ENCODE results near the gene OLFM1.
"Not testable (repeated sequence)": the region's sequence is repeated elsewhere in the genome, so short reads cannot be mapped to it uniquely, and the experiment has no call there.

The OLFM1 gene

DNA sequence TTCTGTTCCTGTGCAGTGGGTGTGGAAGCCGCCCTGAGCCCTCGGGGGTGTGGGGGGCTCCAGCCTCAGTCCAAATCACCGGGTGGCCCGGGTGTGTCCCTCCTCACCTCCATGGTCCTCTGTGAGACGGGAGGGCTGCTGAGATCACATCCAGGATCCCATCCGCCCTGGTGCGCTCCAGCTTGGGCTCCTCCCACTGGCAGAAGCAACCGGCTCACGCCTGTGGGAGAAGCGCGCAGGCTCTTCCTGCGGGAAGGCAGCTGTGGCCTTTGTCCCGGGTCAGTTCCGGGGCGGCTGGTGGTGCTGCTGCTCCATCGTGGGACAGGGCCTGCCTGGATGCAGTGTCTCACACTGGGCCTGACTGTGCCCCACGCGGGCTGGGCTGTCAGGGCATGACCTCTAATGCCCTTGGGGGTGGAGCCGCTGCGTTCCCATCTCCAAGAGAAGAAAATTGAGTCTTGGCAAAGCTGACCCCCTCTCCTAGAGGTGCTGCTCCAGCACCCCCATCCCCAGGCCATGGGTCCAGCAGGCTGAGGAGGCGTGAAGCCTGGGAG, 18.5 kb downstream of the OLFM1 start:
- no peak for DNase-seq (ENCODE audit: low read depth in 4 of 4, low spot score in 1 of 4)

DNA sequence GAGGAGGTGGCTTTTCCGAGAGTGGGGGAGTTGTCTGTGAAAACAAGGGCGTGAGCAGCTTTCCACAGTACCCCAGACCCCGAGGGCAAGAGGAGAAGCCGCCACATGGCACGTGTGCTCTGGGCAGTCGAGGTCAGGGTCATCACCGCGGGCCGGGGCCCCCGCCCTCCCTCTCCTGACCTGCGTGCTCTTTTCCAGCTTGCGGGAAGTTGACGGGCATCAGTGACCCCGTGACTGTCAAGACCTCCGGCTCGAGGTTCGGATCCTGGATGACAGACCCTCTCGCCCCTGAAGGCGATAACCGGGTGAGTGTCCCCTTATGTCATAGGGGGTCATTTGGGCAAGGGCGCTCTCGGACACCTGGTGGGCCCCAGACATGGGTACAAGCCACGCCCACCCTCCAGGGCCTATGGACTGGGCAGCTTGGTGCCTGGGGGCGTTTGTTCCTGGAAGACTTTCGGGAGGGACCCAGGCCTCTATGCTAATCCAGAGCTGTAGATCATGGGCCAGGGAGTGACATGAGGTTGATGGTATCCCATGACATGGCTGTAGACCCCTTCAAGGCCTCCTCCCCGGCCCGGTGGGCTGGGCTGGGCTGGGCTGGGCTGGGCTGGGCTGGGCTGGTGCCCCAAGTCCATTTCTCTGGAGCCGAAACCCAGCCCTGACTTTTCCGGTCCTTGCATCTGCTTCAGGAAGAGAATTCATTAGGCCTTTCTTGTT, 19.2 kb downstream of the OLFM1 start:
- no peak for DNase-seq (ENCODE audit: low read depth in 4 of 4, low spot score in 1 of 4)

DNA sequence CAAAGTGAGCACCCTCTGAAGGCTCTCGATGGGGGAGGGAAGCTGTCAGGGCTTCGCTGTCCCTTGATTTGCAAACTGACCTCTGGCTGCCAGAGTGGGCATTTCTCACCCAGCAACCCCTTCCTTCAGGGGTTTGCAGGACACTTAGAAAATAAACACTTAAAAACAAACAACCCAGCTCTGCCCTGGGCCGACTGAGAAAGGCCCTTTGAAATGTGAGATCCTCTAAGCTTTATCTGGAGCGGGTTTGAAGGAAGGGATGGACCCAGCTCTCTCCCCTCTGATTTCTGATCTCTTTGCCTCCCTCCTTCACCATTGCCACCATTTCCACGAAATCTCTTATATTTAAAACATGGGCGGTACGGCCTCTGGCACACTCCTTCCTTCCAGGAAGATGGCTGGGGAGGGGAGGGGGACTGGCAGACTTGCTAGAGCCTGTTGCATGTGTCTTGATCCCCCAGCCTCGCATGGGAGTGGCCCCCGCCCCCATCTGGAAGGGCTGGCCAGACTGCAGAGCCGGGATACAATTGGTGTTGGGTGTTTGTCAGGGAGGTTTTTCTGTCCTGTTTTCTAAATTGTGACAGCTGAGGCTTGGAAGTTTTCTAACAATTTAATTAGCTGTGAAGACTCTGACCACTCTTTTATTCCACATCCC, 20.2 kb downstream of the OLFM1 start:
- no peak for DNase-seq (ENCODE audit: low read depth in 4 of 4, low spot score in 1 of 4)

DNA sequence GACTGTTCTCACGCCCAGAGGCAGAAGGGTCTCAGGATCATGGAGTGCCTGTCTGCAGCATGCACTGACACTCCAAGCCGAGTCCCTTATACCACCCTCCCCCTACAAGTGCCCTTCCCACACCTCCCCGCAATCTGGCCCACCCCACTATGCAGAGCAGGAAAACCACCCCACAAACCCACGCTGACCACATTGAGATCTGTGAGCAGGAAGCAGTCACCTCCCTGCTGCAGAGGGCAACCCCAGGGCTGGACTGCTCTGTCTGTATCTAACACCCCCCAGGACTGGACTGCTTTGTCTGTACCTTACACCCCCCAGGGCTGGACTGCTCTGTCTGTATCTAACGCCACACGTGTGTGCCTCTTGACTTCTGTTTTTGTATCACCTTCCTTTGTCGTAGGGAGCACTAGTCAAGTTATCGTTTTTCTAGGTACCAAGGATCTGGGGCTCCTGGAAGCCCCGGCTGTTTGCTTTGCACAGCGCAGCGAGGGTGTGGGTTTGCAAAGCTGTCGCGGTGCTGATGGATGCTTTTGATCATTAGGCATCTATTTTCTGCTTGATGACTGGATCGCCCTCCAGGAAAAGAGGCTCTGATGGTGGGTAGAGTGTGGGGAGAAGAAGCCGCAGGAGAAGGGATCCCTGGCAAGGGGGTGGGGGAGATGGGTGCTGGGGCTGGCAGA, 21.5 kb downstream of the OLFM1 start:
- no peak for DNase-seq (ENCODE audit: low read depth in 4 of 4, low spot score in 1 of 4)

DNA sequence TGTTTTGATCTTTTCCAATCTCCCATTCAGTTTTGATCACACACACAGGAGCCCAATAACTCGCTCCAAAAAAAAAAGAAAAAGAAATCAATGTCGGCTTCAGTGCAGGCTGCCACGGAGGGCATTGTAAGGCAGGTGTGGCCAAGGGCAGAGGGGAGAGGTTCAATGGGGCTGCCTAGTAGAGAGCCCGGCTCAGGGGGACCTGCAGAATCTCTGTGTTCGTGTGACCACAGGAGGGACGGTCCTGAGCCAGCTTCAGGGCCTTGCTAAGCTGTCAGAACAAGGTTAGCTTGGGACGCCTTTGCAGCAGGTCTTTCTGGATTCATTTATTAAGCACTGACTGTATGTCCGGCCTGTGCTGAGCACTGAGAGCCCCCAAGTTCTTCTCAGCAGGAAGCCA, 22.2 kb downstream of the OLFM1 start:
- DNase-seq (ENCODE audit: low read depth in 4 of 4, low spot score in 1 of 4) = no peak

DNA sequence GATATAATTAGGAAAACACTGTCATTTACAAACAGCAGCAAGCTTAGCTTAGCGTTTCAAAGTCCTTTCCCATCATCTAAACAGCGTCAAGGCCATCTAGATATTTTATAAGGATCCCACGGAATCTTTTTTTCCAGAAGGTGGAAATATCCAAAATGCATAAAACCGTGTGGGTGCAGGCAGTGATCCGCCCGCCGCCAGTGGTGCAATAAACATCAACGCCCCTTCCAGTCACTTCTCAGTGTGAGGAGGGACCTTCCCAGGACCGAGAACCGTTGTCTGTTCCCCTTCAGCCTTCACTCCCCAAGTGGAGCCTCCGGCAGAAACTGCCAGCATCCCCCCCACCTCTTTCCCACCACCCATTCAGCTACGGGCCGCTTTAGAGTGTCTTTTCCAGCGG, 22.9 kb downstream of the OLFM1 start:
- no peak for DNase-seq (ENCODE audit: low read depth in 4 of 4, low spot score in 1 of 4)

DNA sequence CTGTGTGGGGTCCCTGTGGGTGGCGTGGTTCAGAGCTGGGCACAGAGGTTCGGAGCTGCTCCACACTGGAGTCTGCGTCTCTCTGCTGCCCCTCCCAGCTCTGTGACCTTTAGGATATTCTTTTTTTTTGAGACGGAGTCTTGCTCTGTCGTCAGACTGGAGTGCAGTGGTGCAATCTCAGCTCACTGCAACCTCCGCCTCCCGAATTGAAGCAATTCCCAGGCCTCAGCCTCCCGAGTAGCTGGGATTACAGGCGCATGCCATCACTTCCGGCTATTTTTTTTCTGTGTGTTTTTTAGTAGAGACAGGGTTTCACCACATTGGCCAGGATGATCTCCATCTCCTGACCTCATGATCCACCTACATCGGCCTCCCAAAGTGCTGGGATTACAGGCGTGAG, 24.1 kb downstream of the OLFM1 start:
- DNase-seq (ENCODE audit: low read depth in 4 of 4, low spot score in 1 of 4) = not testable (repeated sequence)

DNA sequence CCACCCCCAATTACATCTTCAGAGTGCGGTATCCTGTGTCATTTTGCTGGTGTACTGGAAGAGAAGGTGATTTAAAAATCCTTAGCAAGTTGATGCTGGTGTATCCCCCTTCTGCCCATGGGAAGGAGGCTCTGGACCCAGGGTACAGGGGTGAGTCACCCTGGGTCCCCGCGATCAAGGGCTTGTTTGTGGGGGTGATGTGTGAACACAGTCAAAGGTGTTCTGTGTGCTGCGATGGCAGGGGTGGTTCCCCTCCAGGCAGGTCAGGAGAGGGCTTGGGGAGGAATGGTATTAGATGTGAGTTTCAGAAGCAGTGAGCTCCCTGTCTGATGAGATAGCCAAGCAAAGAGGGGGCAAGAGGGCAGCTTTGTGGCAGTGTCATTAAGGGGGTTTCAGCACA, 28.9 kb downstream of the OLFM1 start:
- no peak for DNase-seq (ENCODE audit: low read depth in 4 of 4, low spot score in 1 of 4)

DNA sequence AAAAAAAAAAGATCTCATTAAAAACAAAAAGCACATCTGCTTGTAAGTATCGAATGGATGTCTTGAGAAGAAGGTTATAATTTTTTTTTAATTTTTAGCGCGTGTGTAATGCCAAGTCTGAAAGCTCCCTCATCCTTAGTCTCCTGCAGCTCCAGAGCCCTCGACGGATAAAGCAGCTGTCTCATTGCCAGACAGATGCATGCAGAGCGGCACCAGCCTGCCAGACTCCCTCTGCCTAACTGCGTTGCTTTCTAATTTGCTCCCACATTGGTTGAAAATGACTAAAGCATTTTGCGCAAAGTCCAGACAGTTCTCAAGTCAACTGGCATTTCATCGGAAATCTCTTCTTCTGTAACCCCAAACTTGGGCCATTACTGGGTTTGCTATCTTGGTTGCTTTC, 29.4 kb downstream of the OLFM1 start:
- no peak for DNase-seq (ENCODE audit: low read depth in 4 of 4, low spot score in 1 of 4)

DNA sequence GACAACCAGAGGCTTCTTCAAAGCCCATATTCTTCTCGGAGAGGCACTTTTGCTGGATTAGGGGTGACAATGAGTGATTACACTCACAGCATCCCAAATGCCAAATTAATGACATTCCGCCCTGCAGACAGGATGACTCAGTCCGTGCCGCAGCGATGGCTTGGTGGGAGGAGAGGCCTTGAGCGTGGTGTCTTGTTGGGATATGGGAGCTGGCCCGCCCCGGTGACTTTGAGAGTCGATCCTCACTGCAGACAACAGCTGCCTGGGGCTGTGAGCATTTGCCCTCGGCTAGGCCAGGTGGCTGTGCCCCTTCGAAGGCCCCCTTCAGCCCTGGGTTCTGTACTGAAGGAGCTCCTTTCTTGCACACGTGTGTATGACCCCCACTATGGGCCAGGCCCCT, 29.8 kb downstream of the OLFM1 start:
- DNase-seq (ENCODE audit: low read depth in 4 of 4, low spot score in 1 of 4) = no peak

DNA sequence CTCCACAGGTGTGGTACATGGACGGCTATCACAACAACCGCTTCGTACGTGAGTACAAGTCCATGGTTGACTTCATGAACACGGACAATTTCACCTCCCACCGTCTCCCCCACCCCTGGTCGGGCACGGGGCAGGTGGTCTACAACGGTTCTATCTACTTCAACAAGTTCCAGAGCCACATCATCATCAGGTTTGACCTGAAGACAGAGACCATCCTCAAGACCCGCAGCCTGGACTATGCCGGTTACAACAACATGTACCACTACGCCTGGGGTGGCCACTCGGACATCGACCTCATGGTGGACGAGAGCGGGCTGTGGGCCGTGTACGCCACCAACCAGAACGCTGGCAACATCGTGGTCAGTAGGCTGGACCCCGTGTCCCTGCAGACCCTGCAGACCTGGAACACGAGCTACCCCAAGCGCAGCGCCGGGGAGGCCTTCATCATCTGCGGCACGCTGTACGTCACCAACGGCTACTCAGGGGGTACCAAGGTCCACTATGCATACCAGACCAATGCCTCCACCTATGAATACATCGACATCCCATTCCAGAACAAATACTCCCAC, 32.1 kb downstream of the OLFM1 start:
- no peak for DNase-seq (ENCODE audit: low read depth in 4 of 4, low spot score in 1 of 4)

DNA sequence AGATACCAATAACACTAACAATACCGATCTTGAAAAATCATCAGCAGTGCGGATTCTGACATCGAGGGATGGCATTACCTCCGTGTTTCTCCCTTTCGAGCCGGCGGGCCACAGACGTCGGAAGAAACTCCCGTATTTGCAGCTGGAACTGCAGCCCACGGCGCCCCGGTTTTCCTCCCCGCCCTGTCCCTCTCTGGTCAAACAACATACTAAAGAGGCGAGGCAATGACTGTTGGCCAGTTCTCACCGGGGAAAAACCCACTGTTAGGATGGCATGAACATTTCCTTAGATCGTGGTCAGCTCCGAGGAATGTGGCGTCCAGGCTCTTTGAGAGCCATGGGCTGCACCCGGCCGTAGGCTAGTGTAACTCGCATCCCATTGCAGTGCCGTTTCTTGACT, 32.8 kb downstream of the OLFM1 start:
- DNase-seq (ENCODE audit: low read depth in 4 of 4, low spot score in 1 of 4) = no peak

DNA sequence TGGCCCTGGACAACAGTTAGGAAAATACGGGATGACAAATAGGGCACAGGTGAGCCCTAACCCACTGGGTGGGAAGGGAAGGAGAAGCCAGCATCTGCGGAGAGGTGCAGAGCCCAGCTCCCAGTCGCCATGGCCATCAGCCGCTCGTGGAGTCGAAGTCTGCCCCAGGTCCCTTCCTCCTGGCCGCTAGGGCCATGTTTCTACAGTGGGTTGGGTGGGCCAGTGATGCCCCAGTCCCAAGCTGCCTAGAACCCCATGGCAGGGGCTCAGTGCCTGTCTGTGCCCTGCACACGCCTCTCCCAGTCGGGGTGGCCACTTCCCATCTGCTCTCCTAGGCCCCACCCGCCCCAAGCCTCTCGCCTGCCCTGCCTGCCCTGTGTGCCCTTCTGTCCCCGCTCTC, 34.8 kb downstream of the OLFM1 start:
- DNase-seq (ENCODE audit: low read depth in 4 of 4, low spot score in 1 of 4) = no peak

DNA sequence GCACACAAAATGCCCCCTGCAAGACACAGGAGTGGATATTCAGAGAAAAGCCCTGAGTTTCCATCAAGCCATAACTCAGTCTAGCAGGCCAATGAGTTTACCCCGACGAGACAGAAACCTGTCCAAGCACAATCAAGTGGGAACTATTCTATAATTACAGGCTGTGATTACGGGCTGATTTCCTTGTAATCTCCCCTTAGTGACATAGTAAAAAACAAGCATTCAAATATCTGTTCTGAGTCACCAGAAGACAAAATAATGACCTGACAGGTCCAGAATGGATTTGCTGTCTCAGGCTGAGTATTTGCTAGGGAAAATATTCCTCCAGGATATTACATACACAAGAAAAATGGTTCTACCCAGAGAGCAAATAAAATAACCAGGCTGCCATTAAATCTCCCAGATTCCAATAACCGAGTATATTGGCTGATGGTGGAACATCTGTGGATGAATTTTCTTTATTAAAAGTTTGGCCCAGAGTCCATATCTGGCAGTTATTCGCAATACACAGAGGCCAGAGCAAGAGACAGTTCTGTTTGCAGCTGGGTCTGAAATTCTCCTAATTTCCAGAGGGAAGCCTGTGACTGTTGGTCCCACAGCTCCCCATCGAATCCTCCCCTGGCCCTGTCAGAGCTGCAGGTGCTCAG, 35.8 kb downstream of the OLFM1 start:
- no peak for DNase-seq (ENCODE audit: low read depth in 4 of 4, low spot score in 1 of 4)

DNA sequence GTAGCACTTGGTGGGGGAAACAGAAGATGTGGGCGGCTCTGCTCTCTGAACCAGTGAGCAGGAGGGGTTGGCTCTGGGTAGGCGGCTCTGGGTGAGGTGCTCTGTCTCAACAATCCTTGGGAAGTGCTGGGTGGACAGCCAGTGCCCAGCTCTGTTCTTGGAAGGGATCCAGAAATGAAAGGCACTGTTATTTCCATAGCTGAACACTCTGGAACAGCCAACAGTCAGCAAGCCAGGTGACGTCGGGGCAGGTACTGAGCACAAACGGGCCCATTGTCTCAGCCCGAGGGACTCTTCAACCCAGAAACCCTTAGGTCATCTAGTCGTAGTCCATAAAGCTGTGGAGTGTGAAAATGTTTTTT, 36.3 kb downstream of the OLFM1 start:
- DNase-seq (ENCODE audit: low read depth in 4 of 4, low spot score in 1 of 4) = no peak

DNA sequence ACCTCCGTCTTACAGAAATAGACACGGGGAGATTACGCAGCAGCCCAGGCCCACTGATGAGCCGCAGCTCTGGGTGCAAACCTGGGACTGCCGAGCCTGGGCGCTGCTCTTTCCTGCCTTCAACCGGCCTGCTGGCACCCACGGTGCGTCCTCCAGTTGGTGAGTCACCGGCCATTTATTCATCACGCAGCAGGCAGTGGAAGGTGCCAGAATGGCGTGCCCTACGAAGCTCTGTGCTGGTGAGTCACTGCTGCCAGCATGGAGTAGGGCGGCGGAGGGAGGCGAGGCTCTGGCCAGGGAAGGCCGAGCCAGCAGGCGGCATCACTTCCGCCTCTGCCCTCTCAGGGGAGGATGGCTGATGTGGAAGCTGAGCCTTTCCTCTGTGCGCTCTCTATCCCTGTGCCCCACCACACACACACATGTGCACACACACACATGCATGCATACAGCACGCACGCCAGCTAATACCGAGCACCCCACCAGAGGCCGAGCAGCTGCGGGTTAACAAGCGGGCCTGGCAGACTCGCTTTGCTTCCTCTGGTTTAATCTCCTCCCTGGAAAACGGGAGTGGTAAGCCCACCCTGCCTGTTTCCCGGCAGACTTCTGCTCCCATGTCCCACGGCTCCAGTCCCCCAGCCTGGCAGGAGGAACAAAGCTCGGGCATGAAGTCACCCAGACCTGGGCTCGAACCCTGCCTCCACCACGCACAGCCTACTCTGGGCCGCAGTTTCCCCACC, 39.2 kb downstream of the OLFM1 start:
- DNase-seq (ENCODE audit: low read depth in 4 of 4, low spot score in 1 of 4) = no peak

DNA sequence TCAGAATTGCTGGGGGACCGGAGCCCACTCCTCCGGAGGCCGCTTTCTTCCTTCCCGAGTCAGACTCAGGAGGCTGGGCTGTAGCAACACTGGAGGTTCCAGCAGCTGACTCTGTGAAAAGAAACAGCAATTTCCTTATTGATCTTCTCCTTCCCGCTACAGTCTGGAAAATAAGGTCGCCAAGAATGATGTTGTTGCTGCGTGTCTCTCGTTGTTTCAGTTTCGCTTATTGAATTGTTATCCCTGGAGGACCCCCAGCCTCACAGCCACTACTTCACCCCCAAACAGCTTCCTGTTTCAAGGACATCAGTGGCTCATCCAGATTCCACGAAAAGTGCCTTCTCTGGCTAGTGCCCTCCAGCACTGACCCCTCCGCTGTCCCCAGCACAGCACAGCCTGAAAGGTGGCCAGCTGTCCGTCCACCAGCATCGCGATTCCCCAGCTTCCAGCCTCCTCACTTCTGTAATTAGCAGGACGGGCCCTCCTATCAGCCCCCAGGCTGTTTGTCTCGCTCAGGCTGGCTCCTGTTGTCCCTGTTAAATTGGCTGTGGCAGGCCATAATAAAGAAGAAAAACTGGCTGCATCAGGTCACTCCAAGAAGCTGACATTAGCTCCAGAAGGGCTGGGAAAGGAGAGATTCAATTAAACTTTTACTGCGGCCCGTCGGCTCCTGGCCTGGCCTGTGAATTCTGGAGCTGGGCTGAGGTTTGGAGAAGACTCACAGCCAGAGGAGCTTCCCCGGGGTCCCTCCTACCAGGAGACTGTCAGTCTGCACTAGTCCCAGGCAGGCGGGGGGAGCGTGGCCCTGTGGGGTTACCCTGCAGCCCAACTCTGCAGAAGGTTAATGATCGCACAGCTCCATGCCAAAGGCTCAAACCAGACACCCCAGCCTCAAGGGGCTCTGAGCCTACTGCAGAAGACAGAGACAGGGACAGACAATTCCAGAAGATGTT, 40.5 kb downstream of the OLFM1 start:
- no peak for DNase-seq (ENCODE audit: low read depth in 4 of 4, low spot score in 1 of 4)

DNA sequence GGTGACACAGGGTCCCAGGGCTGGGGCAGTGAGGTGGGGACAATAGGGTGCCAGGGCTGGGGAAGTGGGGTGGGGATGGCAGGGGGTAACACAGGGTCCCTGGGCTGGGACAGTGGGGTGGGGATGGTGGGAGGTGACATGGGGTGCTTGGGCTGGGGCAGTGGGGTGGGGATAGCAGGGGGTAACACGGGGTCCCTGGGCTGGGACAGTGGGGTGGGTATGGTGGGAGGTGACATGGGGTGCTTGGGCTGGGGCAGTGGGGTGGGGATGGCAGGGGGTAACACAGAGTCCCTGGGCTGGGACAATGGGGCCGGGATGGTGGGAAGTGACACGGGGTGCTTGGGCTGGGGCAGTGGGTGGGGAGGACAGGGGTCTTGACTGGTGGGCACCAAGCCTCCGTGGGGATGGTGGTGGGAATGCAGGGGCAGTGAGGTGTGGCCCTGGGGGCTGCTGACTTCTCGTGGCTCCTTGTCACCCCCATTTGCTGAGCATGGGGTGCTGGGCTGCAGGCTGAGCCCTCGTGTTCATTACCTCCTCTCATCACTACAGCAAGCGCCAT, 41.7 kb downstream of the OLFM1 start:
- DNase-seq (ENCODE audit: low read depth in 4 of 4, low spot score in 1 of 4) = no peak
